Activated CD4-positive, alpha-beta T cell treated with anti-CD3 and anti-CD28 coated beads, Interleukin-2, amount 10 ng/mL, durations not matched to agents 7 days and 5 days (primary cell): ENCODE data around the gene HSPG2. TPM values are rescaled to one million over a fixed set of nuclear protein-coding genes. Genes with fewer than 3 reads are reported as not detected.
A peak's percentile ranks its signal among the peaks of the same experiment; 100 is the strongest.
"Not testable (repeated sequence)": the region's sequence is repeated elsewhere in the genome, so short reads cannot be mapped to it uniquely, and the experiment has no call there.

Source experiments
- CTCF ChIA-PET: fragments of 350-600 bp; sonication (Branson Sonifier 250); formaldehyde crosslinking; loops from one replicate; lab custom pipeline; 2021; ENCODE audit warnings: antibody characterized with exemption; lab: Charles Lee
- POLR2A ChIA-PET: fragments of 350-600 bp; sonication (Branson Sonifier 250); formaldehyde crosslinking; loops from one replicate; lab custom pipeline; 2021; ENCODE audit warnings: antibody characterized with exemption; lab: Charles Lee
- DNase-seq: peaks from one replicate; pipeline ENCODE4 v3.0.0-alpha.2; 2020
- H3K27ac Mint-ChIP-seq: one replicate; pipeline ENCODE4 v1.8.0; 2021; ENCODE audit warnings: mild to moderate bottlenecking, moderate library complexity, mixed read lengths
- H3K27me3 Mint-ChIP-seq: one replicate; pipeline ENCODE4 v1.8.0; 2021; ENCODE audit warnings: mixed read lengths
- H3K36me3 Mint-ChIP-seq: one replicate; pipeline ENCODE4 v1.8.0; 2021; ENCODE audit warnings: low read depth, mixed read lengths
- H3K4me1 Mint-ChIP-seq: one replicate; pipeline ENCODE4 v1.8.0; 2021; ENCODE audit warnings: mixed read lengths
- H3K4me3 Mint-ChIP-seq: one replicate; pipeline ENCODE4 v1.8.0; 2021; ENCODE audit warnings: mild to moderate bottlenecking, moderate library complexity, mixed read lengths
- H3K9me3 Mint-ChIP-seq: one replicate; pipeline ENCODE4 v1.8.0; 2021; ENCODE audit warnings: mixed read lengths
- total RNA-seq, 2 experiments: library from RNA; stranded (reverse); gene quantifications; one replicate each; pipeline ENCODE4 v1.2.3, GENCODE V29; 2021

HSPG2 gene
- 1 to 10 TPM; 1.9 to 2.3 TPM for total RNA-seq

- peaks cover 23% of the 10 kb centered on the region for H3K27me3 Mint-ChIP-seq
- CTCF ChIA-PET: no interaction called here
- H3K9me3 Mint-ChIP-seq: no peaks in the 10 kb centered on the region
- H3K36me3 Mint-ChIP-seq: peaks cover 3% of the 10 kb centered on the region
- H3K4me1 Mint-ChIP-seq: peaks cover 11% of the 10 kb centered on the region
- peak within 1 kb of the TSS; percentile 78 for H3K4me3 Mint-ChIP-seq
- DNase-seq: no peak
- POLR2A ChIA-PET: no interaction called here
- H3K27ac Mint-ChIP-seq: peak within 1 kb of the TSS; percentile 39
Measured at GRCh38 chr1:21937034-21937371, at the start of gene HSPG2. Gene HSPG2, minus strand, starts transcription at chr1:21937310. Its CDS starts 93 bp downstream, at chr1:21937217.

DNA sequence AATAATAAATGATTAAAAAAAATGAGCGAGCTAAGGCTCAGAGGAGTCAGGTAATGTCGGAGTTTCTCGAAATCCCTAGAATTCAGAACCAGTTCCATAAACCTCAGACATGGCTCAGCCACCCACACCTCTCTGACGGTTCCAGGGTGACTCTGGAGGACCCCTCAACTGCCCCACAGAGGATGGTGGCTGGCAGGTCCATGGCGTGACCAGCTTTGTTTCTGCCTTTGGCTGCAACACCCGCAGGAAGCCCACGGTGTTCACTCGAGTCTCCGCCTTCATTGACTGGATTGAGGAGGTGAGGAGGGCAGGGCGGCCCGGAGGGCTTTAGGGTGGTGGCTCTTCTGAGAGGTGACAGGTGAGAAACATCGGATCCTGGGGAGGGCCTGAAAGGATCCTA lies 49.3 kb upstream of the HSPG2 start:
- DNase-seq, H3K36me3 Mint-ChIP-seq, CTCF ChIA-PET, H3K4me3 Mint-ChIP-seq, H3K27ac Mint-ChIP-seq, H3K9me3 Mint-ChIP-seq, POLR2A ChIA-PET, H3K27me3 Mint-ChIP-seq, H3K4me1 Mint-ChIP-seq: not testable (repeated sequence)

- H3K9me3 Mint-ChIP-seq, H3K27me3 Mint-ChIP-seq, POLR2A ChIA-PET, H3K36me3 Mint-ChIP-seq, H3K4me1 Mint-ChIP-seq, CTCF ChIA-PET, H3K27ac Mint-ChIP-seq, H3K4me3 Mint-ChIP-seq, DNase-seq: not testable (repeated sequence)
Measured at GRCh38 chr1:21985893-21986292, 48.8 kb upstream of the HSPG2 start.

- CTCF ChIA-PET, POLR2A ChIA-PET, H3K27me3 Mint-ChIP-seq, H3K36me3 Mint-ChIP-seq, H3K9me3 Mint-ChIP-seq, H3K27ac Mint-ChIP-seq, H3K4me1 Mint-ChIP-seq, DNase-seq, H3K4me3 Mint-ChIP-seq: not testable (repeated sequence)
Measured at GRCh38 chr1:21983539-21983938, 46.4 kb upstream of the HSPG2 start.

GRCh38 chr1:21982122-21982521 lies 45.0 kb upstream of the HSPG2 start:
- H3K4me3 Mint-ChIP-seq, DNase-seq, CTCF ChIA-PET, H3K9me3 Mint-ChIP-seq, POLR2A ChIA-PET, H3K27me3 Mint-ChIP-seq, H3K27ac Mint-ChIP-seq, H3K36me3 Mint-ChIP-seq, H3K4me1 Mint-ChIP-seq: not testable (repeated sequence)

GRCh38 chr1:21981253-21981652 lies 44.1 kb upstream of the HSPG2 start:
- H3K4me1 Mint-ChIP-seq, H3K27me3 Mint-ChIP-seq, H3K4me3 Mint-ChIP-seq, DNase-seq, CTCF ChIA-PET, H3K36me3 Mint-ChIP-seq, H3K27ac Mint-ChIP-seq, POLR2A ChIA-PET, H3K9me3 Mint-ChIP-seq: not testable (repeated sequence)

GRCh38 chr1:21980515-21981220 lies 43.6 kb upstream of the HSPG2 start:
- H3K36me3 Mint-ChIP-seq, H3K27me3 Mint-ChIP-seq, CTCF ChIA-PET, H3K27ac Mint-ChIP-seq, H3K9me3 Mint-ChIP-seq, H3K4me3 Mint-ChIP-seq, H3K4me1 Mint-ChIP-seq, POLR2A ChIA-PET: not testable (repeated sequence)
- peak; percentile 63 for DNase-seq

DNA sequence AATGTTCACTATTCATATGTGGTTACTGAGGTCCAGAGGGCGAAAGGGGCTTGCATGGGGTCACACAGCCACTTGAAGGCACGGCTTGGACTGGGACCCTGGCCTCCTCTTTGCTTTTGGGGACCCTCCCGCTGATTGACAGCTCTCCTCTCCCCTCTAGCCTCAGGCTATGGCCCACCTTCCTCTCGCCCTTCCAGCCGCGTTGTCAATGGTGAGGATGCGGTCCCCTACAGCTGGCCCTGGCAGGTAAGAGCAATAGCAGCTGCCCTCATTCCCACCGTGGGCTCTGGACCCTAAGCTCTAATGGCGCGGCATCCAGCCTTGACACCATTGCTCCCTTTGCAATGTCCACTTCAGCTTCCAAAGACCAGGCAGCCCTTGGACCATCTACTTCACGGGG lies 41.1 kb upstream of the HSPG2 start:
- H3K4me1 Mint-ChIP-seq, DNase-seq, H3K27me3 Mint-ChIP-seq, H3K4me3 Mint-ChIP-seq, H3K27ac Mint-ChIP-seq, H3K36me3 Mint-ChIP-seq, H3K9me3 Mint-ChIP-seq, POLR2A ChIA-PET: not testable (repeated sequence)
- CTCF ChIA-PET: interaction anchor here (0.7 kb wide), 1 partner anchor 24 kb away, joined by 3 read pairs; no protein-coding TSS in a partner anchor

DNA sequence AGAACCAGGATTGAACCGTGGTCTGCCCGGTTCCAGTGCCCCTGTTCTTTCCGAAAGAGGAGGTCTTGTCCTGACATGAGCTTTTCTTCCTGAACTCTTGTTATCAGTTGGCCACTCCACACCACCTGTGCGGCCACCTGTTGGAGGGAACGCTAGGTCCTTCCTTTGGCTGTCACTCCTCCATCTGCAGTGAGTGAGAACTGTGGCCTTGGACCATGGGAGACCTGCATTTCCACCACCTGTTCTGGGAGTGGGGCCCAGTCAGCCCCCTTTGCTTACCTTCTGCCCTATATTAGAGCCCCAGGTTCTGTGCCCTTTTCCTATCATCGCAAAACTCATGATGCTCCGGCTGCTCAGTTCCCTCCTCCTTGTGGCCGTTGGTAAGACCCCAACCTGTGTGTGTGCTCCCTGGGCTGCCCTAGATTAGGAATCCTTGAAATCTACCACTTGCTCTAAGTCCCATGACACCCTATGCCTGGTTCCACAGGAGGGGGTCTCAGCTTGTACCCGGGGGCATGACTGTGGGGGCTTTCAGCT lies 39.7 kb upstream of the HSPG2 start, which contains the start of gene CELA3B:
Gene CELA3B, plus strand, starts transcription at position 320 of the 537 bp plus-strand sequence. Its CDS starts 18 bp downstream, at position 338.
- H3K27ac Mint-ChIP-seq, CTCF ChIA-PET: not testable (repeated sequence)

GRCh38 chr1:21975296-21975695 lies 38.2 kb upstream of the HSPG2 start:
- H3K4me3 Mint-ChIP-seq, POLR2A ChIA-PET, CTCF ChIA-PET, H3K27ac Mint-ChIP-seq, H3K36me3 Mint-ChIP-seq, H3K4me1 Mint-ChIP-seq, DNase-seq, H3K9me3 Mint-ChIP-seq, H3K27me3 Mint-ChIP-seq: not testable (repeated sequence)

More for the DNA sequence above, 39.7 kb upstream of the HSPG2 start, which contains the start of gene CELA3B:
- DNase-seq, H3K4me3 Mint-ChIP-seq, H3K27me3 Mint-ChIP-seq, H3K9me3 Mint-ChIP-seq, H3K4me1 Mint-ChIP-seq, H3K36me3 Mint-ChIP-seq, POLR2A ChIA-PET: not testable (repeated sequence)

- POLR2A ChIA-PET, H3K4me1 Mint-ChIP-seq, H3K27me3 Mint-ChIP-seq, DNase-seq, CTCF ChIA-PET, H3K4me3 Mint-ChIP-seq, H3K36me3 Mint-ChIP-seq, H3K27ac Mint-ChIP-seq, H3K9me3 Mint-ChIP-seq: not testable (repeated sequence)
Measured at GRCh38 chr1:21974699-21975098, 37.6 kb upstream of the HSPG2 start.

- DNase-seq, H3K27ac Mint-ChIP-seq, H3K36me3 Mint-ChIP-seq, POLR2A ChIA-PET, H3K9me3 Mint-ChIP-seq, CTCF ChIA-PET, H3K4me1 Mint-ChIP-seq, H3K4me3 Mint-ChIP-seq, H3K27me3 Mint-ChIP-seq: not testable (repeated sequence)
Measured at GRCh38 chr1:21973948-21974347, 36.8 kb upstream of the HSPG2 start.

- DNase-seq, H3K4me3 Mint-ChIP-seq, H3K9me3 Mint-ChIP-seq, H3K4me1 Mint-ChIP-seq, CTCF ChIA-PET, H3K36me3 Mint-ChIP-seq, H3K27me3 Mint-ChIP-seq, H3K27ac Mint-ChIP-seq: not testable (repeated sequence)
- POLR2A ChIA-PET: interaction anchor here (0.6 kb wide), 1 partner anchor 30 kb away, joined by 4 read pairs; no protein-coding TSS in a partner anchor
Measured at GRCh38 chr1:21972973-21973441, 35.9 kb upstream of the HSPG2 start.

DNA sequence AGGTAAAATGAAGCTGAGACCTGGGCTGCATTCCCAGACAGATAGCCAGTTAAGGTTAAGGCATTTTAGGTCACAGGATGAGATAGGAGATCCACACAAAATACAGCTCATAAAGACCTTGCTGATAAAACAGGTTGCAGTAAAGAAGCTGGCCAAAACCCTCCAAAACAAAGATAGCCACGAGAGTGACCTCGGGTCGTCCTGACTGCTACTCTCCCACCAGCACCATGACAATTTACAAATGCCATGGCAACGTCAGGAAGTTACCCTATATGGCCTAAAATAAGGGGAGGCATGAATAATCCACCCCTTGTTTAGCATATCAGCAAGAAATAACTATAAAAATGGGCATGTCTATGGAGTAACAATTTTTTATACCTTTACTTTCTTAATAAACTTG lies 33.4 kb upstream of the HSPG2 start:
- H3K4me1 Mint-ChIP-seq, CTCF ChIA-PET, DNase-seq, H3K4me3 Mint-ChIP-seq, H3K9me3 Mint-ChIP-seq, H3K36me3 Mint-ChIP-seq, H3K27ac Mint-ChIP-seq, POLR2A ChIA-PET, H3K27me3 Mint-ChIP-seq: not testable (repeated sequence)
